GM18508 (cell line): ENCODE data around the gene LSP1.

Source experiments
- ATAC-seq: cut with Tn5 transposase; IDR thresholded peaks from one replicate; pipeline ENCODE4 v1.9.1; 2021; ENCODE audit warnings: moderate number of reproducible peaks; ENCODE audit not compliant: insufficient read depth, unreplicated experiment

The LSP1 gene

DNA sequence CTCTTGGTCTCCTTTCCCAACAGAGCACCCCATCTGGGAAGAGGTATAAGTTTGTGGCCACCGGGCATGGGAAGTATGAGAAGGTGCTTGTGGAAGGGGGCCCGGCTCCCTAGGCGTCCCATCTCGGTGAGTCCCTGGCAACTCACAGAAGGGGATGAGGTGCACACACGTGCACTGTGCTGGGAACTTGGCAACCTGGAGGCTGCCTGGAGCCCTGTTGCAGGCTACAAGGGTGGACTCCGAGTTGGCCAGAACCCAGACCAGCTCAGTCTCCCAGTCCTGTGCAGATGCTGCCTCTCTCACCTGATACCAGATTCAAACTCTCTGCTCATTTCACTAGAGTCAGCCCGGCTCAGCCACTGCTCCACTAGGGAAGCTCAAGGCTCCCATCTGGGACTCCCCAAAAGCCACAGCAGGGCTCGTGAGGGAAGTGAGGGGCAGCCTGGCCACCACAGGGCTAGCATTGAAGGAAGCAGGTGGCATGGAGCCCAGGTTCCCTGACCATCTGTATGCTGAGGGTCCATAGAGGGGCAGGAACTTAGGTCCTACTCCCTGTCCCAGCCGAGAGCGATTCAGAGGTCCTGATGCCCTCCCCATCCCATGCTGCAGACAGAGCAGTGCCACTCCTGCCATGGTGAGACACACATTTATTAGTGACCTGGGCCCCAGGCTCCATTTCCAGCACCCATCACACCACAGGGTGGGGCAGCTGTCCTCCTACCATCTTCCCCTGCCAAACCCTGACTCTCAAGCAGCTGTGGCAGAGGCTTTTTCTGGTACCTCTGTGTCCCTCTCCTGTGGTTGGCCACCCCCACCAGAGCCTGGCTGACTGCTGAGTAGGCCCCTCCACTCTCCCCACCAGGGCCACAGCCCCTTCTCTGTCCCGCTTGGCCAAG is 34.8 kb downstream of the LSP1 start:
- ATAC-seq, result no peak

DNA sequence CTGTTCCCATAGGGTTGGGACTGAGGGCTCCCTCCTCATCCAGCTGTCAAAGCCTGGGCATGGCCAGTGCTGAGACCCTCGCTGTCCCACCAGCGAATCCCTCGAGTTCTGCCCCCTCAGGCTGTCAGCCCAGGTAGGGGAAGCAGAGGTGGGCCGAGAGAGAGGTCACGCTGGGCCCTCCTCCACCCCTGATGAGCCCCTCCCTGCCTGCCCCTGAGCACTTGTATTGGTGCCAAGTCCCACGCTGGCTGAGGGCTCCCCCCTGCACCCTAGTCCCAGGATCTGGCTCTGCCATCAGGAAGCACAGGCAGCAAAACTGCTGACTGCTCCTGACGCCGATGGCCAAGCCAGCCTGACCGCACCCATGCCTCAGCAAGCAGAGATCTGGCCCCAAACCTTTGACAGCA is 35.5 kb downstream of the LSP1 start:
- no peak for ATAC-seq

DNA sequence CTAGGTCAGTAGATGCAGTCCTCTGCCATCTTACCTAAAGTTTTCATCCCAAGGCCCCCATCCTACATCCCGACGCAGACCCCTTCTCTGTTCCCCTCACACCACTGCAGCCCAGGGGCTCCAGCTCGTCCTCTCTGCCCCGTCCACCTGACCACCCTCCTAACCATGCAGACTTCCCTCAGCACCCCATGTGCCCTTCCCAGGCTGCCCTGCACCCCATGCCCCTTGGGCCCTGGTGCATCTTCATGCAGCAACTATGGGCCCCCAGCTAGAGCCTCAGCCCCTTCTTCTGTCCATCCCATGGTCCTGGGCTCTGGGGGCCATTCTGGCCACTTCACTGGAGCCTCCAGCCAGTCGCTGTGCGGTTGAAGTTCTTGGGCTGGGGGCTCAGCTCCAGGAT is 35.9 kb downstream of the LSP1 start:
- ATAC-seq, result no peak

DNA sequence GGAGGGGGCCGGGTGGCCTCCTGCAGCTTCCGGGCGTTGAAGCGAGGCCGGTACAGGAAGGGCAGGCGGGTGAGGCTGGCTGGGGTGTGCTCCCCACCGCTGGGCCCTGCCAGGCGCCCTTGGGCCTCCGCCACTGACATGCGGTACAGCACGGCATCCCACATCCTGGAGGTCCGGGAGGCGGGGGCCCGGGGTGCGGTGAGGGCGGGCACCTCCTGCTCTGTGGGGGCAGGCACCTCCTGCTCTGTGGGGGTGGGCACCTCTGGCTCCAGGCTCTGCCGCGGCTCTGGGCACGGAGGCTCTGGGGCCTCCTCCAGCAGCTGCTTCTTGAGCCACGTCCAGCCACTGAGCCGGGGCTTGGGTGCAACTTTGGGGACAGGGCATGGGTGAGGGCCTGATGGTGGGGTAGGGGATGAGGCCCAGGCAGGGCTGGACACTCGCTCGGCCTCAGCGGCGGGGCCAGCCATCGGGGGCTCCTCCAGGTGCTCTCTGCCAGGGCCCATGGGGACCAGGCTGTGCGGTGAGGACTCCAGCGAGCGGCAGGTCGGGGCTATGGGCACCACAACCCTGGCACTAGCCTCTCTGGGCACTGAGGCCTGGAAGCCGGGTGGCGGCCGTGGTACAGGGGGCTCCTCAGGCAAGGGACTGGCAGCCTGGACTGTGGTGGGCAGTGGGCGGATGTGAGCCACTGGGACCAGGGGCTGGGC is 36.5 kb downstream of the LSP1 start:
- ATAC-seq, result no peak

DNA sequence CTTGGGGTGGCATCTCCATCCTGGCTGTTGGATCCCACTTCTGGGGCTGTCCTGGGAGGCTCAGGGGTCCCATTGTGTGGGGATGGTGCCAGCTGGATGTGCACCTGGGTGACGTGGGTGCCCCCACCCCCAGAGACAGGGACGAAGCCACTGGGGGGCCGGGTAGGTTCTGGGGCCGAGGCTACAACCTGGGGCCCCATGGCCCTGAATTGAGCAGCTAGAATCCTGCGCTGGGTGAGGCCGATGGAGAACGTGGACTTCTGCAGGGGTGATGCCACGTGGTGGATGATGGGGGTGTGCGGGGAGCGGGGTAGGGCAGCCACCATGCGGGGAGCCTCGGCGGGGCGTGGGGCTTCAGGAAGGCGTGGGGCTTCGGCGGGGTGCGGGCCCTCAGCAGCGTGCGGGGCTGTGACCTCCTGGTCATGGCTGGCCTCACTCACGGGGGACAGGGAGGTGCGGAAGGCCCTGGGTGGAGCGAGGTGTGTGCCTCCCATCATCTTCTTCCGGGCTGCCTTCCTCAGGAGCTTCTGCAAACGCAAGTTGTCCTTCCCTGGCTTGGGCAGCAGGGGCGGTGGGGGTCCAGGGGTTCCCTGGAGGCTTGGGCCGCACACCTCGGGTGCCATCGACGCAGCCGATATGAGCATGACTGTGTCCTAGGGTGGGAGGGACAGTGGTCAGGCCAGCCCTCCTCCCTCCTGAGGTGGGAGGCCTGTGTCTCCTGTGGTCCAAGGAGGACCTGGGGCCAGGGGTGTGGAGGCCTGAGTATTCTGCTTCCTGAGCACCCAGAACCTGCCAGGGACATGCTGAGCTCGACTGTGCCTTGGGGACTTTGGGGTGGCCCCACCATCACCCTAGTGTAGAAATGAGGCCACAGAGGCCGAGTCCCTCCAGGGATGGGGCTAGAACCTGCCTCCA is 37.3 kb downstream of the LSP1 start:
- ATAC-seq, result no peak

DNA sequence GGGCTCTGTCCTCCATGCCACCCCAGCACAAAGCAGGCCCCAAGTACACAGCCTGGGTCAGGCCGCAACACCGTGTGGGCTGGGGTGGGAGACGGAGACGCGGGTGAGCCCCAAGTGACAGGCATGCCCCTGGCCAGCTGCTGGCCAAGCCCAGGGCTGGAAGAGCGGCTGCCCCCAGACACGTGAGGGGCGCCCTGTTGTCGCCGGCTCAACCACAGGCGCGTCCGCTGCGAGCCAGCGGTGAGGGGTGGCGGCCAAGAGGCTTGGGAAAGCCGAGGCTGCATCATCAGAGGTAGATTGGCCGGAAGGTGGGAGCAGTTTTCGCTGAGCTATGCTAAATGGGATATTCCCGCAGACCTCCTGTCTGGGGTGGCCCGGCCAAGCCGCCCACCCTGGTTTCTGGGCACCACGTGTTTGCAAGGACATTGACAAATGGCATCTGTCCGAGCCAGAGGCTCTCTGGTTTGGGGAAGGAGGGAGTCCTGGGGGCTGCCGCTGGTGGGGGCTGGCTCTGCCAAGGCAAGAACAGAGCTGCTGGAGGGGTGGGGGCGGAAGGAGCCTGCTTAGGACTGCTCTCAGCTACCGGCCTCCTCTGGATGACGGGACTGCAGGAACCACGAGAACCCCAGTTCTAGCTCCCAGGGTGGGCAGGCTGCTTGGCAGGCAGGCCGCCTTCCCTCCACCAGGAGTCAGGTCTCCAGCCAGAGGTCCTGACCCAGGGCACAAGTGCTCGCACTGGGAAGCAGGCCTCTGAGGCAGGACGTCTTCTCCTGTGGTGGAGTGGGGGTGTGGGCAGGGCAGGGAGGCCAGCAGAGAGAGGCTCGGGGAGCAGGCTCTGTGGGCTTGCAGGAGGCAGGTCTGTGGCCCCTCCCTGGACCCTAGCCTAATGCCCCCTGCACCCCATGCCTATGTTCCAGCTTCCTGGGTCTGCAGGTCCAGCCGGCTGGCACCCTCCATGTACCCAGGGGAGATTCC is 38.3 kb downstream of the LSP1 start:
- ATAC-seq, result no peak

DNA sequence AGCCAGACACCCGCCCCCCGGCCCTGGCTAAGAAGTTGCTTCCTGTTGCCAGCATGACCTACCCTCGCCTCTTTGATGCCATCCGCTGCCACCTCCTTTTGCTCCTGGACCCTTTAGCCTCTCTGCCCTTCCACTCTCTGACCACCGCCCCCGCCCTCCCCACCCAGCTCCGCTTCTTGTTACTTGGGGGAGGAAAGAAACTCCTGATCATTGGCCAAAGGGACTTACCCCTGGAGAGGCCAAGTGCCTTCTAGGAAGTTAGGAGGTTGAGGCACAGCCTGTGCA is 38.9 kb downstream of the LSP1 start, which contains the start of gene PRR33:
PRR33 (minus strand) TSS at position 65 of the 285 bp plus-strand sequence. CDS start 1,311 bp downstream, outside the sequence.
- ATAC-seq, result no peak

DNA sequence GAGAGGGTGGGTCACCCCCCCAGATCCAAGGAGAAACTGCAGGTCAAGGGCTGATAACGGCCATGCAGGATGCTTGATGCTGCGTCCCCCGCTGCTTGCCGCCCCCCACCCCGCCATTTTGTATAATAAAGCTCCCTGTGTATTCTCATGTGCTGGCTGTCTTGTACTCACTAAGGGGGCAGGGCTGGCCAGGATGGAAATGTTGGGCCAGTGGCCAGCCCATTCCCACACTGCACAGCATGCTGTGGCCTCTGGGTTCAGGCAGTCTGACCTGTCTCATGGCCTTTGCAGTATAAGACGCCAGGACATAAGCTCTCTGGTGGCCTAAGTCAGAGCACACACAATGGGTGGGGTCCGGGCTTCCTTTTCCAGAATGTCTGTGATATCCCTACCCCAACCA is 39.2 kb downstream of the LSP1 start:
- no peak for ATAC-seq

DNA sequence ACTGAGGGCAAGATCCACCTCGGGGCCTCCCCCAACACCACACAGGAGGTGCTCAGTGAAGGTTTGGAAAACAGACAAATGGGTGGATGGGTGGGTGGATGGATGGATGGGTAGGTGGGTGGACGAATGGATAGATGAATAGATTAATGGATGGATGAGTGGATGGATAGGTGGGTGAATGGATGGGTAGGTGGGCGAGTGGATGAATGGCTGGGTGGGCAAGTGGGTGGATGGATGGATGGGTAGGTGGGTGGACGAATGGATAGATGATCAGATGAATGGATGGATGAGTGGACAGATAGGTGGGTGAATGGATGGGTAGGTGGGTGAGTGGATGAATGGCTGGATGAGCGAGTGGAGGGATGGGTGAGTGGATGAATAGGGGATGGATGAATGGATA is 39.7 kb downstream of the LSP1 start:
- no peak for ATAC-seq

DNA sequence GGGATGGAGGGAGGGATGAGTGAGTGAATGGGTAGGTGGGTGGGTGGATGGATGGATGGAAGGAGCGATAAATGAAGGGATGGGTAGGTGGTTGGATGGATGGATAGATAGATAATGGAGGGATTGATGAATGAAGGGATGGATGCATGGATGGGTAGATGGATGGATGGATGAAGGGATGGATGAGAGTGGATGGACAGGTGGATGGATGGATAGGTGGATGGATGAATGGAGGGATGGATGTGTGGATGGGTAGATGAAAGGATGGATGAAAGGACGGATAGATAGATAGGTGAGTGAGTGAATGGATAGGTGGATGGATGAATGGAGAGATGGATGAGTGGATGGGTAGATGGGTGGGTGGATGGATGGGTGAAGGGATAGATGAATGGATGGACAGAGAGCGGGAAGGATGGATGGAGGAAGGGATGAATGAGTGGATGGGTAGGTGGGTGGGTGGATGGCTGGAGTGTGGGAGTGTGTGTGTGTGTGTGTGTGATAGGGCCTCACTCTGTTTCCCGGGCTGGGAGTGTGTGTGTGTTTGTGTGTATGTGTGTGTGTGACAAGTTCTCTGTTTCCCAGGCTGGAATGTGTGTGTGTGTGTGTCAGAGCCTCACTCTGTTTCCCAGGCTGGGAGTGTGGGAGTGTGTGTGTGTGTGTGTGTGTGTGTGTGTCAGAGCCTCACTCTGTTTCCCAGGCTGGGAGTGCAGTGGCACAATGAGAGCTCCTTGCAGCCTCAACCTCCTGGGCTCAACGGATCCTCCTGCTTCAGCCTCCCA is 40.9 kb downstream of the LSP1 start:
- no peak for ATAC-seq

DNA sequence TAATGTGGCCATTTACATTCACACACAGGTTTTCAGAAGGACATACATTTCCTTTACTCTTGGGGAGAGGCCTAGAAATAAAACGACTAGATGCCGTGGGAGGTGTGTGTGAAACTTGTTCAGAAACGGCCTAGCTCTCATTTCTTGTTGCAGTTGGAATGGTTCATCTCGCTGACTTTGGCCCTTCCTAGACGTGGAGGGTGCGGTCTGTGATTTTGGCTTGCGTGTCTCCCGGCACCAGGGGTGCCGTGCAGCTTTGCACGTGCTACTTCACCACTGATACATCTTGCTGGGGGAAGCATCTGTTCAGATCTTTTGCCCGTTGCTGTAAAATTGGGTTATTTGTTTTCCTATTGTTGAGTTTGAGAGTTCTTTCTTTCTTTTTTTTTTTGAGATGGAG is 41.9 kb downstream of the LSP1 start:
- ATAC-seq, result no peak

DNA sequence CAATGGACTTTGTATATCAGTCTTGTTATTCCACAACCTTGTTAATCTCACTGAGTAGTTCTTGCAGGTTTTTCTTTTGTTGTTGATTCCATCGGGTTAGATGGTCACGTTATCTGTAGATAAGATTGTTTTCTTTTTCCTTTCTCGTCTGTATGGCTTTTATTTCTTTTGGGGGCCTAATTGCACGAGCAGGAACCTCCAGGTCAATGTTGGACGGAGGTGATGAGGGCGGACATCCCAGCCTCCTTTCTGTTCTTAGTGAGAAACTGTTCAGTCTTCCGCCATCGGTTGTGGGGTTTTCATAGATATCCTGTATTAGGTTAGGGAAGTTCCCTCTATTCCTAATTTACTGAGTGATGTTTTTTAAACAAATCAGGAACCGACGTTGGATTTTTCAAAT is 43.6 kb downstream of the LSP1 start:
- no peak for ATAC-seq

DNA sequence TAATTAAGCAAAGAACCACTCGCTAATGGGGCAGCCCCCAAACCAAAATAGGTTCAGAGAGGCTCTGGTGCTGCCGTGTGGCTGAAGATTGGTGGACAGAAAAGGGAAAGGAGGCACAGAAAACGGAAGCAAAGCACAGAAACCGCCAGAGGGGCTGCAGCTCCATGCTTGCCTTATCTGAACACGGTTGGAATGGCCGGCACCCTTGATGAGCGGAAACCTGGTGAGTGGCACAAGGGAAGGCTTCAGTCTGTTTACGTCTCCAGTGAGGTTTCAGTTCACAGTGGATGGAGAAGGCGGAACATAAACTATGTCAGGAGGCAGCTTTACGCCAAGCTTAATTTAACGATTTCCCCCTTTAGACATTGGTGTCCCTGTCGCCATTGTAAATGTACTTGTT is 44.0 kb downstream of the LSP1 start:
- ATAC-seq, result no peak

DNA sequence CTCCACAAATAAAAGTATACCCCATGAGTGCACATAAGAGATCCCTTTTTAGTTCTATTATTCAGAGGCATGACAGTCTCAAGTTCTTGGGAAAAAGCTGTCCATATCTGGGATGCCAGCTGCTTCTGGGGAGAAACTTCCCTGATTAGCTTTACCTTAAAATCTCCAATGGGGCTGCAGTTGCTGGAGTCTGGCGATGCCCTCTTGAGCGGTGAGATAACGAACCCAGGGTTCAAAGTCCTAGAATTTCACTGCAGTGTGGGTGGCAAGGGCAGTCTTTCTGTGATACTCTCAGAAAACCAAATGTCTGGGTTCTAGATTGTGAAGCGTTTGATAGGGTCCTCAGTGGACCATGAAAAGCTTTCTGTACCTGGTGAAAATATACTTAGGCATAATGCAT is 46.2 kb downstream of the LSP1 start:
- no peak for ATAC-seq

DNA sequence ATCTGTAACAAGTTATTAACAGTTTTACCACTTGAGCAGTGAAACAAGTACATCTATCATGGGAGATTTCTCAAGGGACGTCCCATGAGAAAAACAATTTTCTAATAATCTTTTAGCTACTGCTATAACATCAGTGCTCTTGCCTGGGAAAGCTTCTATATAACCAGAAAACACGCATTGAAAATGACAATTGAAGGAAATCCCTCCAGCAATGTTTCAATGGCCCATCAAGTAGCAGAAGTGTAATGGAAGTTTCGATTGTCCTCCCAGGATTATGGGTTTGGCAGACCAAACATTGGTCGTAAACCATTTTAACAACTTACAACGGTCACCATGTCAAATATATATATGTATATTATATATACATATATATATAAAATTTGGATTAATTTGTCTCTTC is 46.8 kb downstream of the LSP1 start:
- no peak for ATAC-seq

DNA sequence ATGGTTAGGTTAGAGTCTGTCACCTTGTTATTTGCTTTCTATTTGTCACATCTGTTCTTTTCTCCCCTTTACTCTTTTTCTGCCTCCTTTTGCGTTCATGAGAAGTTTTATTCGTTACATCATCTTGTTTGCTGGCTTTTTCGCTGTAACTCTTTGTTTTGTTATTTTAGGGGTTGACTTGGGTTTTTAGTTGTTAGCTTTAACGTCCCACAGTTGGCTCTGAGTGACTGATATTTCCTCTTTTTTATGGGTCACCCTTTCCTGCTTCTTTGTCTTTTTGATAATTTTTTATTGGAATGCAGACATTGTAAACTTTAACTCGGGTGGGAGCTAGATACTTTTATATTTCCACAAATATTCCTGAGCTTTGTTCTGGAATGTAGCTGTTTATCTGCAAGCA is 53.3 kb downstream of the LSP1 start:
- ATAC-seq, result no peak

DNA sequence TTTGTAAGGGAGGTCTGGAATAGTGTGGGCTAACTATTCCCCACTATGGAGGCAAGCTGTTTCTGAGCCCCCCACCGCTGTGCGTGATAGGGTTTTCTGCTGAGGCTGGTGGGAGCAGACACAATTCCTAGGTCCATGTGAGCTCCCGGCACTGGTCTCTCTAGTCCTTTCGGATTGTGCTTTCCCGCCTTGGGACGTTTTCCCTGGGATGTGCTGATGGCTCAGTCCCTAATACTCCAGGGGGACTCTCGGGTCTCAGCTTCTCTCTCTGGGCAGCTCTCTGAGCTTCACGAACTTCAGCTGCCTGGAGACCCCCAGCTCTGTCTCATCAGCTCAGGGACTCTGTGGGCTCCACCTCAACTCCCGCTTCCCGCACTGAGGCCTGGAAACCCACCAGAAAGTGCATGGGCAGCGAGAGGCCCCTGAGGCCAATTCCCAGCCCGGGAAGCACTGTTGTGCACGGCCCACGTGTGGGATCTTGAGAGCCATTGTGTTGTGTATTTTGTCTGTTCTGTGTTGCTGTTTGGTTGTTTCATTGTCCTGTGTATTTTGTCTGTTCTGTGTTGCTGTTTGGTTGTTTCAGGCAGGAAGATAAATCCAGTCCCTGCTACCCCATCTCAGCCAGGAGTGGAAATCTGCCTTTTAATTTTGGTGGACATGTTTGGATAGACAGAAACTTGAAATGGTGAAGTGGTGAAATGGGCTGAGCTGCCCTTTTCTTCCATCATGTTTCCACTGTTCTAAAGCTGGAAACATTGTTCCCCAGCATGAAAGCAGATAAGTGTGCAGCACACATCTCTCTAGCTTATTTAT is 53.9 kb downstream of the LSP1 start:
- no peak for ATAC-seq

DNA sequence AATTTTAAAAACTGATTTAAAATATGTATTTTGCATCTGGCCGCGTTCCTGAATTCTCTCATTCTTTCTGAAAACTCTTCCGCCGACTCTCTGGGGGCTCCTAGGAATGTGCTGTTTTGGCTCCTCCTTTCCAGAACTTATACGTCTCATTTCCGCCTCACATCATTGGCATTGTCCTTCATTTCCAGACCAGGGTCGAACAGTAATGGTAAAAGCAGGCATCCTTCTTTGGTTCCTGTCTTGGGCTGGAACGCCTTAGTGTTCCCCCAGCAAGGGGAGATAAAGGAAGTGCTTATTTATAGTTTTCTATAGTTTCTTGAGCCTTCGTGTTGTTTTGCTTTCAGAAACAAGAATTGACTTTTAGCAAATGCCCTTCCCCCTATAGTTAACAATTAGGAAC is 55.7 kb downstream of the LSP1 start:
- no peak for ATAC-seq
